ENCODE results near the gene CLDN17. TPM values are rescaled to one million over a fixed set of nuclear protein-coding genes. Genes with fewer than 3 reads are reported as not detected.

CLDN17 gene, protein sequence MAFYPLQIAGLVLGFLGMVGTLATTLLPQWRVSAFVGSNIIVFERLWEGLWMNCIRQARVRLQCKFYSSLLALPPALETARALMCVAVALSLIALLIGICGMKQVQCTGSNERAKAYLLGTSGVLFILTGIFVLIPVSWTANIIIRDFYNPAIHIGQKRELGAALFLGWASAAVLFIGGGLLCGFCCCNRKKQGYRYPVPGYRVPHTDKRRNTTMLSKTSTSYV
- total RNA-seq = not detected

DNA sequence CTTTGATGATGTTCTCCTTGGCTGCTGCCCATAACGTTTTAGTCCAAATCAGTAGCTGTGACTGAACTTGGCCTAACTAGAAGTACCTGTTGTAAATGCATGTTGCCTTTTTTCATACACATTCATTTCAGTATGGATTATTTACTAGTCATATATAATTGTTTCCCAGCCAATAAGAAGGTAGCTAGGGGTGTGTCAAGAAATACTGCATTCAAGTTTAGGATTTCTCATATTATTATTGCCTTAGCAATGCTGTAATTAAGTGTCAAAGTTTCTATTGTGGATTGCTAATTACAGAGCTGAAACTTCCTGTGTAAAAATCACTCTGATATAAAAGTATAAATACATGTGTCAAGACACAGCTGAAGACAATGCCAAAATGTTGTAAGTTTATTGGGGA is at the start of gene CLDN17:
Gene CLDN17, minus strand, starts transcription at position 101 of the 400 bp plus-strand sequence. CDS start 188 bp downstream, outside the sequence.
- no peak for ATAC-seq
- Mint-ChIP-seq H3K36me3 (no peaks in the 10 kb centered on the region), H3K27ac (no peak within 1 kb of the TSS), H3K9me3 (peaks cover 0 to 10% of the 10 kb centered on the region in 2 donors)
- DNase-seq (ENCODE audit: low spot score in 2 of 2) = no peak

DNA sequence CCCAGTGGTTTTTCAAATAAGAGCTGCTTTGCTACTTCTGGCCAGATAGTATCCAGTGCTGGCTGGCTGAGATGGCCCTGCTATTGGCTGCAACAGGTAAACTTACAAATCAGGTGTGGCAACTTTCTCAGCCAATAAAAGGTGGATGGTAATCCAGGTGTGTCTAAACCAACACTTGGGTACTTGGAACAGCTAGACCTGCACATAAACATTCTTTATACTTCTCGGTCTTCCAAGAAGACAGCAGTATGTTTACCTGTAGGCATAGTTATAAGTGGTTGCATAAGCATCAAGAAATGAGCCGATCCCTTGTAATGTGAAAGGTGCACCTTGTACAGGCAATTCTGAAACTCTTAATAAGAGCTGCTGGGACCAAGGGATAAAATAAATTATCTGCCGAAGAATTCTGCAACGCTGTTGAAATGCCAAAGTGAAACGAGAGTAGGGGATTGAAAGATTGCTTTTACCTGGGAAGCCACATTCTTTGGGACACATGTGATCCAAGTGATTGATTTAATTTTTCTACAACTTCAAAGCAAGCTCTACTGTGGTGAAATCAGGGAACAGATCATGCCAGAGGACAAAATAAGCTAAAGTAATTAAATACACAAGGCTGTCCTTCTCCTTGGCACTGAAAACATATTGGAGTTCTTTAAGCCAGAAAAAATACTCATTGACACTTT is 49.6 kb upstream of the CLDN17 start, which contains the start of gene CLDN8:
Gene CLDN8, minus strand, starts transcription at position 57 of the 683 bp plus-strand sequence. CDS start 172 bp downstream, outside the sequence.
- Mint-ChIP-seq H3K27ac (no peak within 1 kb of the TSS), H3K9me3 (no peaks in the 10 kb centered on the region), H3K36me3 (no peaks in the 10 kb centered on the region)
- DNase-seq (ENCODE audit: low spot score in 2 of 2) (no peak), ATAC-seq (no peak)

DNA sequence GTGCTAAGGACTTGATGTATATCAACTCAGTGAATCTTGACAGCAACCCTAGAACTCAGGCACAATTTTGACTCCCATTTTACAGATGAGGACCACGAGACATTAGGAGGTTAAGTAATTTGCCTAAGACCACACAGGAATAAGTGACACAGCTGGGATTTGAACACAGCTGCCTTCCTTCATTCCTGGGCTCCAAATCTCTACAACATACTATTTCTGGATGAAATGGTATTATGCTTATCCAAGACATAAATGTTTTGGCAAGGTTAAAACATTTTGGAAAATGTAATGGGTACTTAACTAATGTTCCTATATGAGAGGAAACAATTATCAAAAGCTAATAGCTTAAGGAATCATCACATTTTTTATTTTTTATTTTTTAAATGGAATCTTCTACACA is 44.5 kb upstream of the CLDN17 start:
- DNase-seq (ENCODE audit: low spot score in 2 of 2) = no peak
- ATAC-seq = no peak
- Mint-ChIP-seq H3K36me3 (no peaks in the 10 kb centered on the region), H3K27ac (no peak overlapping the region), H3K9me3 (no peaks in the 10 kb centered on the region)

DNA sequence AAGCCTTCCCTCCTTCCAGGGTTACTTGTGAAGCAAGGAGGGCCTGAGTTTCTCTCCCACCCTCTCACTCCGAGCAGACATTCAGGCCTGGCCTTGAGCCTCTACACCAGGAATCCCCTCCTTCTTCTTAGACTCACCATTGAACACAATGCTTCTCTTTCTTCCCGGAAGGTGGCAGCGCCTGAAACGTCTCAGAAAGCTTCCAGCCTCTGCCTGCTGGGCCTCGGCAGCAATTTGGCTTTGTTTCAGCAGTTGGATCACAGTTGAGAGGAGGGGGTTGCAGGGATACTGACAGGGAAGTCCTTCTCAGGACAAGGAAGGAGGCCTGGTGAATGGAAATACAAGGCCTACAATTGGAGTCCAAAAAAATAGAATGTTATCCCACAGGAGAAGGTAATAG is 43.0 kb upstream of the CLDN17 start:
- ATAC-seq = no peak
- Mint-ChIP-seq H3K27ac (no peak overlapping the region), H3K36me3 (no peaks in the 10 kb centered on the region), H3K9me3 (no peaks in the 10 kb centered on the region)
- no peak for DNase-seq (ENCODE audit: low spot score in 2 of 2)

DNA sequence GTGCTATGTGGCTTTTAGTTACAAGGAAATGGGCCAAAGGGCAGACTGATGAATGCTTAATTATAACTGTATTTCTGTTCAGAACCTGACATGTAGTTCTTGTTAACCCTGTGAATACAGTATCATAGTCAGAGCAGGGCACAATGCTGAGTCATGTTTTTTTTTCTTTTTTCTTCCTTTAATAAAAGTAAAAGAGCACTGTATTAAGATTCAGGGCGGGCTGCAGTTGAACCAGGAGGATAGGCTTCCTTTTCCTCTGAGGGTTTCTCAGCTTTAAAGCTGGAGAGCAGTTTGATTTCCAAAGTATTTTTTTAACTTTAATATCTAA is 40.6 kb upstream of the CLDN17 start:
- ATAC-seq = no peak
- Mint-ChIP-seq H3K9me3 (peaks cover 0 to 2% of the 10 kb centered on the region in 2 donors), H3K36me3 (no peaks in the 10 kb centered on the region), H3K27ac (no peak overlapping the region)
- no peak for DNase-seq (ENCODE audit: low spot score in 2 of 2)

DNA sequence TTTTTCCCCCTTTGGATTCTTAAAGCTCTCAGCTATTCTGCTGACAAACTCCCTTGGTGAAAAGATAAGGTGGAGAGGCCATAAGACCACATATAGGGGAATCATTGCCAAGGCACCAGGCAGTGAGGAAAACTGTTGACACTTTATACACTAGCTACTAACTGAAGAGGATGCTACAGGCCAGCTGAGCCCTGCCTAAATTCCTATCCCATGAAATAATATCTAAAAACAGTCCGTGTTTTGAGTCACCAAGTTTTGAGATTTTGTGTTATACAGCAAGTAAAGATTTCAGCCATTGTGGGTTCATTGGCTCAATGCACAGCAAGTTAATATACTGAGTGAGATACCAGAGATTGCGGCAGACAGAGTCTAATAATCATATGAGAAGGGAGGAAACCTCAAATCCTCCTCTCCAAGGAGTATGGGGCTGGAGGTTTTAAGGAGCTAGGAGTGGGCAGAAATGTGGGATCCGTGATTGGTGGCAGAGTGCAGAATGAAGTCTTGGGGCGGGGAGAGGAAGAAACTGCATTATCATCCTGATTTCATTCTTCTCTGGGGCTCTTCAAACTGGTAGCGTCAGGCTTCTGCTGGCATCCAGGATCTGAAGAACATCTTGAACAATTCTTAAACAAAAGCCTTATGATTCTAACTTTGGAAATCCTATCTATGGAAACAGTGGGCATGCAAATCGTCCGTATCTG is 40.1 kb upstream of the CLDN17 start:
- ATAC-seq (no peak), DNase-seq (ENCODE audit: low spot score in 2 of 2) (no peak)
- Mint-ChIP-seq H3K9me3 (peaks cover 0 to 6% of the 10 kb centered on the region in 2 donors), H3K27ac (no peak overlapping the region), H3K36me3 (no peaks in the 10 kb centered on the region)

DNA sequence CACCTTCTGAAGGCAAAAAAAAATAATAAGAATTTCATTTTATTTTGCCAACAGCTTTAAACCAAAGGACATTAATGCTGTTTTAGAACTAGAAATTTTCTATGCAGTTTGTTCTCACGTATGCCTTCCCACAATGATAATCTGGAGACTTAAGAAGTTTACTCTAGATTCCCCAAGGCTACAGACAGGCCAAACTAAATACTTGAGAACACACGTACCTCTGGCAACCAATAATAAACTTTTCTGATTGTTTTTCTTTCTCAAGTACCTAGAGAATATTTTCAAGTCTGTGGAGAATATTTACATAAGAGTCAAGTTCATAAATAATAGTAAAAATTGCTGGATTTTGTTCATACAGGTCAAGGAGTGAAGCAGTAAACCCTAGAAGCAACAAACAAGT is 33.4 kb upstream of the CLDN17 start:
- Mint-ChIP-seq H3K27ac (no peak overlapping the region), H3K36me3 (no peaks in the 10 kb centered on the region), H3K9me3 (peaks cover 0 to 6% of the 10 kb centered on the region in 2 donors)
- DNase-seq (ENCODE audit: low spot score in 2 of 2) = no peak
- ATAC-seq = no peak

DNA sequence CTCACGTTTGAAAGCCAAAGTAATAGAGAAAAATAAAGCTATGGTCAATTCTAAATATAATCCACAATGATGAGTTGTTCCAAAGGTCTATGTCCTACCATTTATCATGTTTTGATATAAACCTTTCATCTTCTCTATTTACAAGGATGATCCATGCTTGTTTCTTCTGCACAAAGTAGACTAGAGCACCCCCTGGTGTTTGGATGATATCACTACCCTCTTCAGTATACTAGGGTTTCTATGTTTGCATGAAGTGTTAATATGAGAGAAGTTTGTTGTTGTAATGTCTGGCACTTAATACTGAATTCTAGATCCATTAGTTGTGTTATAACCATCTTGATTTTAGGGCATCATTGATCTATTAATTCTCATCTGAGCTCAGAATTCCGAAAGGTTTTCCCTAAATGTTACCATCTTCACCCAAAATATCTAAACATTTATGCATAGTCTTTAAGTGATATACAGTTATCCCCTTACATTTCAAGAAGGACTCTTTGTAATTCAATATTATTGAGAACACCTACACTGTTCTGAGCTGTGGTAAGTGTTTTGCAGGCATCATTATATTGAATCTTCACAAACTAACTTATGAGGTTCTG is 28.2 kb upstream of the CLDN17 start:
- peak in 1 of 2 donors; percentile 35 for DNase-seq (ENCODE audit: low spot score in 2 of 2)
- H3K9me3 Mint-ChIP-seq = peaks cover 0 to 3% of the 10 kb centered on the region in 2 donors
- no peak for ATAC-seq
- H3K36me3 Mint-ChIP-seq = no peaks in the 10 kb centered on the region
- H3K27ac Mint-ChIP-seq = no peak overlapping the region

DNA sequence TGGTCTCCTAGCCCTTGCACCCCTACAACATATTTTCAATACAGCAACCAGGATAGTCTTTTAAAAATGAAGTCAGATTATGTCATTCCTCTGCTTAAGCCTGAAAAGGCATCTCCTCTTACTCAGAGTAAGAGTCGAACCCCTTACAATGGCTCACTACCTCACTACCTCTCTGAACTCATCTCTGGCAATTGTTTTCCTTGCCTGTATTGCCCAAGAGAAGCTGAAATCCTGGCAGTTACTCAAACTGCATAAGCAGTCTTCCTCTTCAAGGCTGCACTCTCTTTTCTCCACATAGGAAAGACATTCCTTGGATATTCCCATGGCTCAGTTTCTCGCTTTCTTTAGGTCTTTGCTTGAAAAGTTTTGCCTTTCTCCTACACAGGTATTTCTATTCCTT is 26.6 kb upstream of the CLDN17 start:
- Mint-ChIP-seq H3K27ac (no peak overlapping the region), H3K9me3 (peaks cover 0 to 3% of the 10 kb centered on the region in 2 donors), H3K36me3 (no peaks in the 10 kb centered on the region)
- DNase-seq (ENCODE audit: low spot score in 2 of 2) (no peak), ATAC-seq (no peak)

DNA sequence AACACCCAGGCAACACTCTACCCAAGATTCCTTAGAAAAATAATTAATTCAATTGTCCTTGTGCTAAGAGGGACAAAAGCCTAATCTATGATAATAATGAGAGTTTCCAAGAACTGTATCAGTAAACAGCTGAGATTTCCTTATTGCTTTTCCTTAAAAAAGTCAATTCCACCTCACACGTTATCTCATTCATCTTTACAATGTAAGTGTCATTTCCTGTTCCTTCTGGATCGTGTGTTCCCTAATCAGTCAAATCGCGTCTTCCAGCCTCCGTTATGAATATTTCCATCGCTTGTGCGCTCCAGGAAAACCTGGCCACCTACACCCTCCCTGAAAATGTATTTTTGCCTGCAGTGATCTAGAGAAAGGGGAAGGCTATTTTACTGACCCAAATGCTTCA is 23.9 kb upstream of the CLDN17 start:
- H3K27ac Mint-ChIP-seq = no peak overlapping the region

DNA sequence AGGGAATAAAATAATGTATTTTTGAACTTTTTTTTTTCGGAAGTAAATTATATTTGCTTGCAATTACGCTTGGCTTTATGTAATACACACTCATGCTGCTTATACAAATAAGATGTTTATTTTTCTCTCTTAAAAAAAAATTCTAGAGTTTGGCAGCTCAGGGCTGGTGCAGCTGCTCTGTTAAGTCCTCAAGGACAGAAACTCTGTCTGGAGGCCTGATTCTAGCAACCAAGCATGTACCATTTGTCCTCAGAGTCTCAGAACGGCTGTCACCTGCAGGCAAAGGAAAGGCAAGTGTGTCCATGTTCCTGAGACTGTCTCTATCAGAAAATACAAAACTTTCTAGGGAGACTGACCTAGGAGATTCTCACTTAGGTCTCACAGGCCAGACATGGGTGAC is 23.2 kb upstream of the CLDN17 start:
- no peak for DNase-seq (ENCODE audit: low spot score in 2 of 2)
- ATAC-seq = no peak
- Mint-ChIP-seq H3K9me3 (peaks cover 0 to 3% of the 10 kb centered on the region in 2 donors), H3K36me3 (no peaks in the 10 kb centered on the region), H3K27ac (no peak overlapping the region)

More for the DNA sequence above, 23.9 kb upstream of the CLDN17 start:
- DNase-seq (ENCODE audit: low spot score in 2 of 2) (no peak), ATAC-seq (no peak)
- Mint-ChIP-seq H3K9me3 (peaks cover 0 to 3% of the 10 kb centered on the region in 2 donors), H3K36me3 (no peaks in the 10 kb centered on the region)

DNA sequence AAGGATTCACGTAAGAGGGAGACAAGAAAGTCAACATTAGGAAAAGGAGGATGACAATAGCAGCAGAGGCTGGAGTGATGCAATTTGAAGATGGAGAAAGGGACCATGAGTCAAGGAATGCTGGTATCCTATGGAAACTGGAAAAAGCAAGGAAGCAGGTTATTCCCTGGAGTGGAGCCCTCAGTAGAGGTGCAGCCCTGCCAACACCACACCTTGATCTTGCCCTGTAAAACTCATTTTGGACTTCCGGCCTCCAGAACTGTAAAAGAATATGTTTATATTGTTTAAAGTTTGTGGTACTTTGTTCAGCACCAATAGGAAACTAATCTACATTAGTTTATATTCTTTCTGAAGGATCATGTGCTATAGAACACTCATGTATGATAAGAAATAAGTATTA is 19.6 kb upstream of the CLDN17 start:
- H3K27ac Mint-ChIP-seq = no peak overlapping the region
- DNase-seq (ENCODE audit: low spot score in 2 of 2) (no peak), ATAC-seq (no peak)
- no peaks in the 10 kb centered on the region for H3K36me3 Mint-ChIP-seq
- H3K9me3 Mint-ChIP-seq = no peaks in the 10 kb centered on the region

DNA sequence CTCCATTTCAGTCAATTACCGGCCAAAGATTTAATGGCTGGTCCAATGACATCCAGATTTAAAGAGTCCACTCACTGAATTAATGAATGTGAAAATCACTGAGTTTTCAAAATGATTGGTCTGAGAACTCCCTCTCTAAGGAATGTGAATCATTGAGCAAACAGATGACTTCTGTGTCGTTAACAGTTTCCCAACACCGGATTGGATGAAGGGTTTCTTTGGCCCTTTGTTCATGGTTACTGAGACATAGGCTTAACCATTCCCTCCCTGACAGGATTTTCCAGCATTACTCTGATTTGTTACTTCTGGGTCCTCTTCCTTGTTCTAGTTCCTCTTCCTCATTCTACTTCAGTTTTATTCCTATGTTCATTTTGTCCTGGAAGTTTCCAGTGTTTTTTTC is 1.5 kb upstream of the CLDN17 start:
- Mint-ChIP-seq H3K27ac (no peak overlapping the region), H3K36me3 (no peaks in the 10 kb centered on the region), H3K9me3 (peaks cover 0 to 10% of the 10 kb centered on the region in 2 donors)
- ATAC-seq (no peak), DNase-seq (ENCODE audit: low spot score in 2 of 2) (no peak)

DNA sequence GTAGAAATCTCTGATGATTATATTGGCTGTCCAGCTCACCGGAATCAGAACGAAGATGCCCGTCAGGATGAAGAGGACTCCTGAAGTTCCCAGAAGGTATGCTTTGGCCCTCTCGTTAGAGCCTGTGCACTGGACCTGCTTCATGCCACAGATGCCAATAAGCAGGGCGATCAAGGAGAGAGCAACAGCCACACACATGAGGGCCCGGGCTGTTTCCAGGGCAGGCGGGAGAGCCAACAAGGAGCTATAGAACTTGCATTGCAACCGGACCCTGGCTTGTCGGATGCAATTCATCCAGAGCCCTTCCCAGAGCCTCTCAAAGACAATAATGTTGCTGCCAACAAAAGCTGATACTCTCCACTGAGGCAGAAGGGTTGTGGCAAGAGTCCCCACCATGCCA is 434 bp downstream of the CLDN17 start:
- ATAC-seq = no peak
- H3K27ac Mint-ChIP-seq = no peak overlapping the region
- DNase-seq (ENCODE audit: low spot score in 2 of 2) = no peak
- no peaks in the 10 kb centered on the region for H3K36me3 Mint-ChIP-seq
- H3K9me3 Mint-ChIP-seq = peaks cover 0 to 10% of the 10 kb centered on the region in 2 donors

DNA sequence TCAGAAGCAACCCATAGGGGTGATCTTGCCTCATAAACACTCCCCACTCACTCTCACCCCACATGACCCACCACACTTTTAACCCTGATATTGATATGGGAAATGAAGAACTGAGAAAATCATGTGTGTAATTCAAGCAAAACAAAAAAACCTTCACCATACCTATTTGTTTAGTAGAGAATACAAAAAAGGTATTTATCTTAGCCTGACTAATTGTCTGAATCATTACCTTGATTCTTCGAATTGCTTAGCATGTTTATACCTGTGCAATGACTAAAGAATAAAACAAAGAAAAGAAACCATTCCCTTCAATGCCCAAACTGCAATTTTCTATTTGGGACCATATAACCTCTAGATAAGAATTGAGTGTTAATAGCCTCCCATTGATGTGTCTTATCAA is 1.8 kb downstream of the CLDN17 start:
- DNase-seq (ENCODE audit: low spot score in 2 of 2) (no peak), ATAC-seq (no peak)
- Mint-ChIP-seq H3K27ac (no peak overlapping the region), H3K36me3 (no peaks in the 10 kb centered on the region), H3K9me3 (peaks cover 0 to 10% of the 10 kb centered on the region in 2 donors)

DNA sequence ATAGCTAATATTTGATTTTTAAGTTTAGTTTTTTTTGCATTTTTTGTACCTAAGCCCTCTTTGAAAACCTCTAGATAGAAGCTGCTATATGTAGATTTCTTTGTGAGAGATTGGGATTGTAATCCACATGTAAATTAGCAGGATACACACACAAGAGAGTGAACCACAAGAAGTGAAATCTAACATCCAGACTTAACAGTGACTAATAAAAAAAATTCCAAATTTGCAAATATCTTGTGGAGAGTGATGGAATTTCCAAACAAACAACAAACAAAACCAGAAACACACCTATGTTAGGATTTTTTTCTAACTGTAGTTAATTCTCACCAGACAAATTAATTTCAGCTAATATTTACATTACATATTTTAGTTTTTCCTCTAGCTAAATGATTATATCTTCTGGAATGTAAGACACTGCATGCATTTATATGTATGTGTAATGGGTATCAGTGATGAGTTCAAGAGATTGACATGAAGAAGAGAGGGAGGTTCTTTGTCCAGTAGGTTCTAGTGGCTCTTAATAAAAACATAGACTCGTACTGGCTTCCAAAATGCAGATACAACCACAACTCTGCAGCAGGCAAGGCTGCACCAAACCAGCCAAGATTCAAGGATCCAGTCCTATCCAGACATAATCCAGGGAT is 12.8 kb downstream of the CLDN17 start:
- DNase-seq (ENCODE audit: low spot score in 2 of 2) (no peak), ATAC-seq (no peak)
- Mint-ChIP-seq H3K36me3 (no peaks in the 10 kb centered on the region), H3K9me3 (peaks cover 0 to 20% of the 10 kb centered on the region in 2 donors), H3K27ac (no peak overlapping the region)

DNA sequence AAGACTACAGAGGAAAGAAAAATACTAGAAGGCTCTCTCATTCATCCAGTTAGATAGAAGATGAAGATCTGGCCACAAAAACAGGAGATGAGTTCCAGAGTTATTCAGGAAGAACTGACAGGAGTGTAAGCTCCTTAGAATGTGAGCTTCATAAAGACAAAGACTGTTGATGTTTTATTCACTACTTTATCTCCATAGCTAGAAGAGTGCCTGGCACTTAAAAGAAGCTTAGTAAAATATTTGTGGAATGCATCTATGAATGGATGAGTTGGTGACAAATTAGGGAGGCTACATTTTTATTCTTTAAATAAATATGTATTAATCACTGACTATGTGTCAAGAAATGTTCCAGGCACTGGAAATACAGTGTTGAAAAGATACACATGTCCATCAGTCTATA is 13.8 kb downstream of the CLDN17 start:
- DNase-seq (ENCODE audit: low spot score in 2 of 2) = no peak
- no peak overlapping the region for H3K27ac Mint-ChIP-seq
- ATAC-seq = no peak
- H3K9me3 Mint-ChIP-seq = peaks cover 0 to 20% of the 10 kb centered on the region in 2 donors
- H3K36me3 Mint-ChIP-seq = no peaks in the 10 kb centered on the region
